ENCODE measurements around the gene DNMT3B.
"Not testable (repeated sequence)": the region's sequence is repeated elsewhere in the genome, so short reads cannot be mapped to it uniquely, and the experiment has no call there.

The DNMT3B gene

DNA sequence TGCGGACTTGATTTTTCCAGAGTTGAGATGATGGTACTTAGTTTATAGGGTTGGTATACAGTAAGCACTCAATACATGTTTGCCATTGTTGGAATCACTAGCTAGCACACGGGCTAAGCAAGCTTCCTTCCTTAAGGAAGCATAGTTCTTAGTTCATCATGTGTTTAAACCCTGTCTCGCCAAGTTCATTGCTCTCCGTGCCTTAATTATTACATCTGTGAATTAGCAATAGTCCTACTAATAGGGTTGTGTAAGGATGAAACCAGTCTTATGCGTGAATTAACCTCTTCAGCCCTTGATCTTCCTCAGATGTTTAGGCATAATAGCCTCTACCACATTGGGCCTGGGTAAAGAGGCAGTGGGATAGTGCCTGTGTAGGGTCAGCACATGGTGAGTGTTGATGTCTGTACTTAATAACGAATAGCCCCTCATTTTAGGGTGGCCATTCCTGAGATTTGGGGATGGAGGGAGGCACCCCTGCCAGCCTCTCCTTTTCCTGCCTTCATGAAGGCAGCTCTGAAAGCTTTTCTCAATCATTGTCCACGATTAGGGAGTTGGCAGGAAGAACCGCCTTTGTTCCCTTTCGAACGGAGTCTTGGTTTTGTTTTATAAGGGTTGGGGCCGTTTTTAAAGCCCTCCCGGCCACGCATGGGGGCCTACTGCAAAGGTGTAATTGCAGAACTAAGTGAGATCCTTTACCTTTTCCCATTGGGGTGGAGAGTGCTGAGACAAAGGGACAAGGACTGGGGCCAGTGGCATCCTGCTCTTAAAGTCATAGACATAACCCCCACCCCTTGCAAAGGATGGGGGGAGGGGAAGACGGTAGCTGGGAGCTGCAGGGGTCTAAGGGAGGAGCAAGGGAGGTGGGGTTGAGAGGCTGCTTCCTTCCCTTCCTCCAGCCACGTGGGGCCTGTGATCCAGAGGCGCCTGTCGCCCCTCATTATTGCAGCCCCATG is 2.1 kb downstream of the DNMT3B start:
- TF ChIP-seq, protein P1, sequence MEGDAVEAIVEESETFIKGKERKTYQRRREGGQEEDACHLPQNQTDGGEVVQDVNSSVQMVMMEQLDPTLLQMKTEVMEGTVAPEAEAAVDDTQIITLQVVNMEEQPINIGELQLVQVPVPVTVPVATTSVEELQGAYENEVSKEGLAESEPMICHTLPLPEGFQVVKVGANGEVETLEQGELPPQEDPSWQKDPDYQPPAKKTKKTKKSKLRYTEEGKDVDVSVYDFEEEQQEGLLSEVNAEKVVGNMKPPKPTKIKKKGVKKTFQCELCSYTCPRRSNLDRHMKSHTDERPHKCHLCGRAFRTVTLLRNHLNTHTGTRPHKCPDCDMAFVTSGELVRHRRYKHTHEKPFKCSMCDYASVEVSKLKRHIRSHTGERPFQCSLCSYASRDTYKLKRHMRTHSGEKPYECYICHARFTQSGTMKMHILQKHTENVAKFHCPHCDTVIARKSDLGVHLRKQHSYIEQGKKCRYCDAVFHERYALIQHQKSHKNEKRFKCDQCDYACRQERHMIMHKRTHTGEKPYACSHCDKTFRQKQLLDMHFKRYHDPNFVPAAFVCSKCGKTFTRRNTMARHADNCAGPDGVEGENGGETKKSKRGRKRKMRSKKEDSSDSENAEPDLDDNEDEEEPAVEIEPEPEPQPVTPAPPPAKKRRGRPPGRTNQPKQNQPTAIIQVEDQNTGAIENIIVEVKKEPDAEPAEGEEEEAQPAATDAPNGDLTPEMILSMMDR (conservative IDR thresholded peaks at IDR 0.05; ENCODE audit: low read depth, low read length): no peak
- DNase-seq (ENCODE audit: low read depth): no peak
- H3K4me3 ChIP-seq (ENCODE audit: low read depth, low read length): no peak overlapping the region

DNA sequence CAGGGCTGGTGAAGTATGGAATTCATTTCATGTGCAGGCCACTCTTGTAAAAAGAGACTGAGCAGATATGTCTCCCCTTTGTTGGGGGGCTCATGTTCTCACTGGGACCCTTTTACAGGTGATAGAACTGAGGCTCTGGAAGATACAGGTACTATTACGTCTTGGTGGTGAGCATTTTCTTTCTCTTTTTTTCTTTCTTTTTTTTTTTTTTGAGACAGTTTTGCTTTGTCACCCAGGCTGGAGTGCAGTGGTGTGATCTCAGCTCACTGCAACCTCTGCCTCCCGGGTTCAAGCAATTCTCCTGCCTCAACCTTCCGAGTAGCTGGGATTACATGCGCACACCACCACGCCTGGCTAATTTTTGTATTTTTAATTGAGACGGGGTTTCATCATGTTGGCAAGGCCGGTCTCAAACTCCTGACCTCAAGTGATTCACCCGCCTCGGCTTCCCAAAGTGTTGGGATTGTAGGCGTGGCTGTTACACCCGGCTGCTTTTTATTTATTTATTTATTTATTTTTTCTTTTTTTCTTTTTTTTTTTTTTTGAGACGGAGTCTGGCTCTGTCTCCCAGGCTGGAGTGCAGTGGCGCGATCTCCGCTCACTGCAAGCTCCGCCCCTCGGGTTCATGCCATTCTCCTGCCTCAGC is 3.2 kb downstream of the DNMT3B start:
- not testable (repeated sequence) for H3K4me3 ChIP-seq (ENCODE audit: low read depth, low read length); DNase-seq (ENCODE audit: low read depth)

DNA sequence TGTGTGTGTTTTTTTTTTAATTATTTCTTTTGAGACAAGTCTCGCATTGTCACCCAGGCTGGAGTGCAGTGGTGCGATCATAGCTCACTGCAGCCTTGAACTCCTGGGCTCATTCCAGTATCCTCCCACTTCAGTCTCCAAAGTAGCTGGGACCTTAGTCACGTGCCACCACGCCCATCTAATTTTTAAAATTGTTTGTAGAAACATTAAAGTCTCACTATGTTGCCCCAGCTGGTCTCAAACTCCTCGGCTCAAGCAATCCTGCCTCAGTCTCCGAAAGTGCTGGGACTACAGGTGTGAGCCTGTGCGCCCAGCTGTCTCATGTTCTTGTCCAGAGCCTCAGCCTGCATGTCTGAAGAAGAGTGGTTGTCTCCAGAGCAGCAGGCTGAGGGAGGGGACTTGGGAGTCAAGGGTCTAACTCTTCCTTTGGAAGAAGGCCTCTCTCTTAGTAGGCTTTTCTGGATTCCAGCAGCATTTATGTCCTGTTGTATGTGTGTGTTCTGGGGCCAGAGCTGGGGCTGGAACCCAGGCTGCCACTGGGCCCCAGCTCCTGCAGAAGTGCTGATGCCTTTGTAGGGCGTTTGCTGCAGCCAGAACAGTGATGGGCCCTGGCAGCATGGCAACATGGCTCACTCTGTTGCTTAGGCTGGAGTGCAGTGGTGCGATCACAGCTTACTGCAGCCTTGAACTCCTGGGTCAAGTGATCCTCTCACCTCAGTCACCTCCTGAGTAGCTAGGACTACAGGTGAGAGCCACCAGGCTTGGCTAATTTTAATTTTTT is 5.4 kb downstream of the DNMT3B start:
- DNase-seq (ENCODE audit: low read depth): no peak
- TF ChIP-seq, protein P1 (conservative IDR thresholded peaks at IDR 0.05; ENCODE audit: low read depth, low read length): no peak
- no peak overlapping the region for H3K4me3 ChIP-seq (ENCODE audit: low read depth, low read length)

DNA sequence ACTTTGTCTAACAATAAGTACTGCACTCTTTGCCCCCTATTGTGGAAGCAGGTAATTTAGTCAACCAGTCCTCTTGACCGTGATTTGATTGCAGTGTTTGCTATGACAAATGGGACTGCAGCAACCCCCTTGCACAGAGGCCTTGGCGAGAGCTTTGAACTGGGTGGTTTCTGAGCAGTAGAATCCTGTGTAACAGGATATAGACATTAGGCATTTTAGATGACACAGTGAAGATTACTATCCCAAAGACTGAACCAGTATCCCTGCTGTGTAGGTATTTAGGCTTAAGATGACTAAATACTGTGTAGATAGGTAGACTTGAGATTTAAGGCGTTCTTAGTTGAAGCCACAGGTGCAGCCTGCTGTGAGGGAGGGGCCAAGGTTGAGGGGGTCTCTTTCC is 9.9 kb downstream of the DNMT3B start:
- TF ChIP-seq, protein P1 (conservative IDR thresholded peaks at IDR 0.05; ENCODE audit: low read depth, low read length): no peak
- no peak overlapping the region for H3K4me3 ChIP-seq (ENCODE audit: low read depth, low read length)
- no peak for DNase-seq (ENCODE audit: low read depth)

DNA sequence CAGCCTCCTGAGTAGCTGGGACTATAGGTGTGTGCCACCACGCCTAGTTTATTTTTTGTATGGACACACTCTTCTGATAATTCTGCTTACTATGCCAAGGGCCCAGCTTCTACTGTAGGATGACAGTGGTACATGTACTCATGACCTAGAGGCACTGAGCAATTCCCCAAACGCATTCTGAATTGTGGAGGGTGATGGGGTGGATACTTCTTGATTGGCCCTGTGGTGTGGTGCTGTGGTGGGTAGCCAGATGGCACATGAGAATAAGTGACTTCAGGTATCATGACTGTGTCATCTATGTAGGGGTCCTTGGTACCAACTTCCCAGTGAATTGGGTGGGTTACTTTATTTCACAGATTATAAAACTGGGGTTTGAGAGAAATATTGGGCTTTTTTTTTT is 11.0 kb downstream of the DNMT3B start:
- no peak for DNase-seq (ENCODE audit: low read depth)
- H3K4me3 ChIP-seq (ENCODE audit: low read depth, low read length): no peak overlapping the region
- TF ChIP-seq, protein P1 (conservative IDR thresholded peaks at IDR 0.05; ENCODE audit: low read depth, low read length): no peak

DNA sequence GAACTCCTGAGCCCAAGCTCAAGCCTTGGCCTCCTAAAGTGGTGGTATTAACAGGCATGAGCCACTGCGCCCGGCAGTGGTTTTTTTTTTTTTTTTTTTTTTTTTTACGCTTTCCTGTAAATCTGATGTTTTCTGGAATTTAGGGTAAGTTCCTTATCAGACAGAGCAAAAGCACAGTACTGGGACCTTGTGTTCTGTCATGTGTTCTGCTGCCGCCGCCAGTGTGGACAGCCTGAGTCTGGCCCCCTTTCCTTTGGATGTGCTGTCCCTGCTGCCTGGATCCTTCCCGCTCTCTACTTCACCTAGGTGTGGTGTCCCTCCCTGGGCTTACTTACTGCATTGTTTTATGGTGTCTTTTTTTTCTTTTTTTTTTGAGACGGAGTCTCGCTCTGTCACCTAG is 11.7 kb downstream of the DNMT3B start:
- H3K4me3 ChIP-seq (ENCODE audit: low read depth, low read length): no peak overlapping the region
- DNase-seq (ENCODE audit: low read depth): no peak
- TF ChIP-seq, protein P1 (conservative IDR thresholded peaks at IDR 0.05; ENCODE audit: low read depth, low read length): no peak
